Ishikawa (cell line): Measurements from ENCODE around the gene LRRTM4.

Experiments used
- EP300 ChIP-seq: IDR thresholded peaks from 2 replicates; pipeline ENCODE4 v1.6.1; 2012; ENCODE audit warnings: borderline replicate concordance
- TCF12 ChIP-seq: IDR thresholded peaks from 2 replicates; pipeline ENCODE4 v1.6.1; 2012; ENCODE audit warnings: low read depth
- ZBTB7A ChIP-seq: IDR thresholded peaks from 2 replicates; pipeline ENCODE4 v1.6.1; 2012; ENCODE audit warnings: low read depth
- TF ChIP-seq, protein P1 (sequence below): IDR thresholded peaks from 2 replicates; pipeline ENCODE4 v1.6.1; 2012; ENCODE audit warnings: low read depth, mild to moderate bottlenecking

DNA sequence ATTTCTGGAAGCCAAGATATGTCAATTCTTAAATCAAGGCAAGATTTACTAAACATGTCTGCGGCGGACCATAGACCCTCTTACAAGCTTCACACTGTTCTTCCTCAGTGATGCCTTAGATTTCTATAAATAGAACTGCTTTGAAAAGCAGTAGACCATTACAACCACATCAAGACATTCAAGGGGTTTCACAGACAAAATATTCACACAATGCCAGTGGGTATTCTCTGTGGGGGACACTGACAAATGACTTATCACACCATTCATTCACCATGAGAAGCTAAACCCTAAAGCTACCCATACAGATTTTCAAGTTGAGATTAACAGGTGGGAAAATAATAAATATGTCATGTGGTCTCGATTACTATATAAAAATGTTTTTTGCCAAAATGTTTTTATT, 15.9 kb upstream of the LRRTM4 start:
- TF ChIP-seq, protein P1, sequence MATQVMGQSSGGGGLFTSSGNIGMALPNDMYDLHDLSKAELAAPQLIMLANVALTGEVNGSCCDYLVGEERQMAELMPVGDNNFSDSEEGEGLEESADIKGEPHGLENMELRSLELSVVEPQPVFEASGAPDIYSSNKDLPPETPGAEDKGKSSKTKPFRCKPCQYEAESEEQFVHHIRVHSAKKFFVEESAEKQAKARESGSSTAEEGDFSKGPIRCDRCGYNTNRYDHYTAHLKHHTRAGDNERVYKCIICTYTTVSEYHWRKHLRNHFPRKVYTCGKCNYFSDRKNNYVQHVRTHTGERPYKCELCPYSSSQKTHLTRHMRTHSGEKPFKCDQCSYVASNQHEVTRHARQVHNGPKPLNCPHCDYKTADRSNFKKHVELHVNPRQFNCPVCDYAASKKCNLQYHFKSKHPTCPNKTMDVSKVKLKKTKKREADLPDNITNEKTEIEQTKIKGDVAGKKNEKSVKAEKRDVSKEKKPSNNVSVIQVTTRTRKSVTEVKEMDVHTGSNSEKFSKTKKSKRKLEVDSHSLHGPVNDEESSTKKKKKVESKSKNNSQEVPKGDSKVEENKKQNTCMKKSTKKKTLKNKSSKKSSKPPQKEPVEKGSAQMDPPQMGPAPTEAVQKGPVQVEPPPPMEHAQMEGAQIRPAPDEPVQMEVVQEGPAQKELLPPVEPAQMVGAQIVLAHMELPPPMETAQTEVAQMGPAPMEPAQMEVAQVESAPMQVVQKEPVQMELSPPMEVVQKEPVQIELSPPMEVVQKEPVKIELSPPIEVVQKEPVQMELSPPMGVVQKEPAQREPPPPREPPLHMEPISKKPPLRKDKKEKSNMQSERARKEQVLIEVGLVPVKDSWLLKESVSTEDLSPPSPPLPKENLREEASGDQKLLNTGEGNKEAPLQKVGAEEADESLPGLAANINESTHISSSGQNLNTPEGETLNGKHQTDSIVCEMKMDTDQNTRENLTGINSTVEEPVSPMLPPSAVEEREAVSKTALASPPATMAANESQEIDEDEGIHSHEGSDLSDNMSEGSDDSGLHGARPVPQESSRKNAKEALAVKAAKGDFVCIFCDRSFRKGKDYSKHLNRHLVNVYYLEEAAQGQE: no peak
- TF ChIP-seq EP300 (no peak), ZBTB7A (no peak), TCF12 (no peak)
